Central memory CD4-positive, alpha-beta T cell (primary cell): ENCODE data around the gene SLC35E4.
"Not testable (repeated sequence)": the region's sequence is repeated elsewhere in the genome, so short reads cannot be mapped to it uniquely, and the experiment has no call there.

Source experiments
- DNase-seq: peaks from one replicate; pipeline ENCODE4 v3.0.0; 2022
- total RNA-seq, 3 experiments: gene quantifications; one replicate each; lab custom pipeline; 2026; lab: John Stamatoyannopoulos, UW

SLC35E4 gene
- 3.5 to 20.8 (median 5.7) reads per million in 3 experiments for total RNA-seq

GRCh38 chr22:30635273-30636225 is at the start of gene SLC35E4:
Gene SLC35E4, plus strand, starts transcription at chr22:30635781. Its CDS starts 670 bp downstream, at chr22:30636451.
- peak; percentile 91 for DNase-seq

- no peak for DNase-seq
Observed at GRCh38 chr22:30586414-30586813, 49.2 kb upstream of the SLC35E4 start.

- DNase-seq: no peak
Observed at GRCh38 chr22:30591191-30591587, 44.4 kb upstream of the SLC35E4 start.

GRCh38 chr22:30591588-30592359 is 43.8 kb upstream of the SLC35E4 start, which contains the start of gene PES1:
Gene PES1, minus strand, starts transcription at chr22:30591910. Its CDS starts 77 bp downstream, at chr22:30591833.
- peak; percentile 96 for DNase-seq

GRCh38 chr22:30592360-30592713 is 43.2 kb upstream of the SLC35E4 start:
- DNase-seq: not testable (repeated sequence)

GRCh38 chr22:30596199-30596598 is 39.4 kb upstream of the SLC35E4 start:
- DNase-seq: no peak

GRCh38 chr22:30596886-30597285 is 38.7 kb upstream of the SLC35E4 start:
- DNase-seq: no peak

GRCh38 chr22:30598986-30599385 is 36.6 kb upstream of the SLC35E4 start:
- DNase-seq: no peak

- no peak for DNase-seq
Observed at GRCh38 chr22:30600921-30601320, 34.7 kb upstream of the SLC35E4 start.

- no peak for DNase-seq
Observed at GRCh38 chr22:30601464-30601863, 34.1 kb upstream of the SLC35E4 start.

- DNase-seq: no peak
Observed at GRCh38 chr22:30602049-30602448, 33.5 kb upstream of the SLC35E4 start.

GRCh38 chr22:30603801-30604200 is 31.8 kb upstream of the SLC35E4 start:
- no peak for DNase-seq

GRCh38 chr22:30604723-30605122 is 30.9 kb upstream of the SLC35E4 start:
- no peak for DNase-seq

GRCh38 chr22:30605449-30606110 is 30.0 kb upstream of the SLC35E4 start:
- peak; percentile 9 for DNase-seq

- peak; percentile 8 for DNase-seq
Observed at GRCh38 chr22:30606455-30607299, 28.9 kb upstream of the SLC35E4 start, which contains the start of gene TCN2. Gene TCN2, plus strand, starts transcription at chr22:30607174. Its CDS starts 158 bp downstream, at chr22:30607332.

- DNase-seq: no peak
Observed at GRCh38 chr22:30607300-30607930, 28.2 kb upstream of the SLC35E4 start.

- DNase-seq: no peak
Observed at GRCh38 chr22:30607939-30608338, 27.6 kb upstream of the SLC35E4 start.

- DNase-seq: no peak
Observed at GRCh38 chr22:30609260-30610185, 26.1 kb upstream of the SLC35E4 start.

GRCh38 chr22:30610299-30610698 is 25.3 kb upstream of the SLC35E4 start:
- DNase-seq: no peak

GRCh38 chr22:30611197-30611596 is 24.4 kb upstream of the SLC35E4 start:
- no peak for DNase-seq
